ENCODE data around the gene KRT13.

KRT13 gene

GRCh38 chr17:41539071-41539492 lies 33.7 kb upstream of the KRT13 start:
- no peaks in the 10 kb centered on the region for H3K4me1 ChIP-seq (ENCODE audit: low read depth, poor library complexity, severe bottlenecking)
- H3K4me2 ChIP-seq, result no peak overlapping the region
- no peak overlapping the region for H3K4me3 ChIP-seq (IDR thresholded peaks at IDR 0.05; ENCODE audit: insufficient read depth, low read depth, low read length)
- H3K27me3 ChIP-seq (ENCODE audit: insufficient read depth, low read depth), result no peaks in the 10 kb centered on the region; the same call in 1 of the 2 replicates
- no peak overlapping the region for H3K27ac ChIP-seq
- no peak overlapping the region for H3K9ac ChIP-seq
- H3K79me2 ChIP-seq (ENCODE audit: insufficient read depth, low read depth), result no peaks in the 10 kb centered on the region
- no peak for TF ChIP-seq CTCF (conservative IDR thresholded peaks at IDR 0.05; ENCODE audit: low read depth, low read length)
- no peaks in the 10 kb centered on the region for H4K20me1 ChIP-seq (ENCODE audit: insufficient read depth)
- H3K36me3 ChIP-seq (ENCODE audit: insufficient read depth), result no peaks in the 10 kb centered on the region
- no peak overlapping the region for H2AFZ ChIP-seq (ENCODE audit: low read depth)

- H2AFZ ChIP-seq (ENCODE audit: low read depth), result no peak overlapping the region
- H3K9ac ChIP-seq, result no peak overlapping the region
- H3K27me3 ChIP-seq (ENCODE audit: insufficient read depth, low read depth), result no peaks in the 10 kb centered on the region; the same call in 1 of the 2 replicates
- H3K36me3 ChIP-seq (ENCODE audit: insufficient read depth), result no peaks in the 10 kb centered on the region
- H4K20me1 ChIP-seq (ENCODE audit: insufficient read depth), result no peaks in the 10 kb centered on the region
- no peaks in the 10 kb centered on the region for H3K79me2 ChIP-seq (ENCODE audit: insufficient read depth, low read depth)
- no peak overlapping the region for H3K4me3 ChIP-seq (IDR thresholded peaks at IDR 0.05; ENCODE audit: insufficient read depth, low read depth, low read length)
- no peak for TF ChIP-seq CTCF (conservative IDR thresholded peaks at IDR 0.05; ENCODE audit: low read depth, low read length)
- no peak overlapping the region for H3K27ac ChIP-seq
- no peaks in the 10 kb centered on the region for H3K4me1 ChIP-seq (ENCODE audit: low read depth, poor library complexity, severe bottlenecking)
- H3K4me2 ChIP-seq, result no peak overlapping the region
These were observed 33.2 kb upstream of the KRT13 start for GRCh38 chr17:41538565-41538991.

- H3K4me1 ChIP-seq (ENCODE audit: low read depth, poor library complexity, severe bottlenecking), result no peaks in the 10 kb centered on the region
- no peaks in the 10 kb centered on the region for H3K79me2 ChIP-seq (ENCODE audit: insufficient read depth, low read depth)
- H3K36me3 ChIP-seq (ENCODE audit: insufficient read depth), result no peaks in the 10 kb centered on the region
- no peak overlapping the region for H2AFZ ChIP-seq (ENCODE audit: low read depth)
- no peaks in the 10 kb centered on the region for H4K20me1 ChIP-seq (ENCODE audit: insufficient read depth)
- TF ChIP-seq CTCF (conservative IDR thresholded peaks at IDR 0.05; ENCODE audit: low read depth, low read length), result no peak
- H3K9ac ChIP-seq, result no peak overlapping the region
- H3K27me3 ChIP-seq (ENCODE audit: insufficient read depth, low read depth), result no peaks in the 10 kb centered on the region; the same call in 1 of the 2 replicates
- H3K4me2 ChIP-seq, result no peak overlapping the region
- no peak overlapping the region for H3K4me3 ChIP-seq (IDR thresholded peaks at IDR 0.05; ENCODE audit: insufficient read depth, low read depth, low read length)
- no peak overlapping the region for H3K27ac ChIP-seq
These were observed 32.6 kb upstream of the KRT13 start for GRCh38 chr17:41537990-41538389.

GRCh38 chr17:41537614-41537954 lies 32.2 kb upstream of the KRT13 start:
- H3K4me1 ChIP-seq (ENCODE audit: low read depth, poor library complexity, severe bottlenecking), result no peaks in the 10 kb centered on the region

More at GRCh38 chr17:41537614-41537954, 32.2 kb upstream of the KRT13 start:
- Histone ChIP-seq H3K4me3 (IDR thresholded peaks at IDR 0.05; ENCODE audit: insufficient read depth, low read depth, low read length) (no peak overlapping the region), H3K4me2 (no peak overlapping the region), H4K20me1 (ENCODE audit: insufficient read depth) (no peaks in the 10 kb centered on the region), H3K27me3 (ENCODE audit: insufficient read depth, low read depth) (no peaks in the 10 kb centered on the region; the same call in 1 of the 2 replicates), H3K9ac (no peak overlapping the region), H3K36me3 (ENCODE audit: insufficient read depth) (no peaks in the 10 kb centered on the region), H3K27ac (no peak overlapping the region), H2AFZ (ENCODE audit: low read depth) (no peak overlapping the region), H3K79me2 (ENCODE audit: insufficient read depth, low read depth) (no peaks in the 10 kb centered on the region)
- TF ChIP-seq CTCF (conservative IDR thresholded peaks at IDR 0.05; ENCODE audit: low read depth, low read length), result no peak
